Hepatic stellate cell (primary cell): ENCODE results near the gene SIK2.

Experiments used
- DNase-seq: peaks from one replicate; pipeline ENCODE4 v3.0.0; 2011; ENCODE audit warnings: low spot score

The SIK2 gene

GRCh38 chr11:111730871-111731591, 128.8 kb downstream of the SIK2 start:
- no peak for DNase-seq

GRCh38 chr11:111731821-111732220, 129.6 kb downstream of the SIK2 start:
- DNase-seq, result no peak

- DNase-seq, result peak; percentile 56
Observed at GRCh38 chr11:111733016-111733415, 130.8 kb downstream of the SIK2 start.

GRCh38 chr11:111733611-111734088, 131.4 kb downstream of the SIK2 start:
- no peak for DNase-seq

- DNase-seq, result no peak
Observed at GRCh38 chr11:111734101-111734953, 132.1 kb downstream of the SIK2 start.

- DNase-seq, result no peak
Observed at GRCh38 chr11:111734954-111735261, 132.7 kb downstream of the SIK2 start.

GRCh38 chr11:111735262-111736116, 133.2 kb downstream of the SIK2 start:
- peak; percentile 94 for DNase-seq

GRCh38 chr11:111736181-111736590, 133.9 kb downstream of the SIK2 start:
- peak; percentile 68 for DNase-seq

GRCh38 chr11:111736621-111737443, 134.6 kb downstream of the SIK2 start:
- DNase-seq, result no peak

GRCh38 chr11:111737444-111738210, 135.4 kb downstream of the SIK2 start:
- DNase-seq, result no peak

- no peak for DNase-seq
Observed at GRCh38 chr11:111739299-111739698, 137.1 kb downstream of the SIK2 start.

GRCh38 chr11:111741751-111742150, 139.5 kb downstream of the SIK2 start:
- DNase-seq, result no peak

GRCh38 chr11:111743700-111744099, 141.5 kb downstream of the SIK2 start:
- DNase-seq, result no peak

GRCh38 chr11:111745719-111746504, 143.7 kb downstream of the SIK2 start:
- DNase-seq, result peak; percentile 53

GRCh38 chr11:111748035-111748804, 146.0 kb downstream of the SIK2 start:
- DNase-seq, result no peak

GRCh38 chr11:111749646-111750045, 147.4 kb downstream of the SIK2 start:
- no peak for DNase-seq

- DNase-seq, result no peak
Observed at GRCh38 chr11:111756097-111756496, 153.8 kb downstream of the SIK2 start.

- no peak for DNase-seq
Observed at GRCh38 chr11:111759376-111759775, 157.1 kb downstream of the SIK2 start.

- DNase-seq, result no peak
Observed at GRCh38 chr11:111759778-111760407, 157.6 kb downstream of the SIK2 start.
